Measurements from ENCODE around the gene KIF14.

KIF14 gene

DNA sequence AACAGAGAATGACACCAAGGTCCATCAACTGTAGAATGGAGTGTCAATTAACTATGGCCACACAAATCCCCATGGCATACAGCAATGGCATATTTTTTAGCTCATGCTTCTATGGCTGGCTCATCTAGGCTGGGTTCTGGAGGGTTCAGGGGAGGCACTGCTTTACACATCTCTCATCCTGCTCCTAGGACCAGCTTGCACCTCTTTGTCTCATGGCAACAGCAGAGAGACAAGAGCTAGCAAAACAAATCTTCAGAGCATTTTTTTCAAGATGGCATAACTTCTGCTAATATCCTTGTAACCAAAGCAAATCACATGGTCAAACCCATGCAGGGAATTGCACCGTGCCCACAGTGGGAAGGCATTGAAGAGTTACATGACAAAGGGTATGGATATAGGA lies 82.4 kb downstream of the KIF14 start:
- TF ChIP-seq, protein P1, sequence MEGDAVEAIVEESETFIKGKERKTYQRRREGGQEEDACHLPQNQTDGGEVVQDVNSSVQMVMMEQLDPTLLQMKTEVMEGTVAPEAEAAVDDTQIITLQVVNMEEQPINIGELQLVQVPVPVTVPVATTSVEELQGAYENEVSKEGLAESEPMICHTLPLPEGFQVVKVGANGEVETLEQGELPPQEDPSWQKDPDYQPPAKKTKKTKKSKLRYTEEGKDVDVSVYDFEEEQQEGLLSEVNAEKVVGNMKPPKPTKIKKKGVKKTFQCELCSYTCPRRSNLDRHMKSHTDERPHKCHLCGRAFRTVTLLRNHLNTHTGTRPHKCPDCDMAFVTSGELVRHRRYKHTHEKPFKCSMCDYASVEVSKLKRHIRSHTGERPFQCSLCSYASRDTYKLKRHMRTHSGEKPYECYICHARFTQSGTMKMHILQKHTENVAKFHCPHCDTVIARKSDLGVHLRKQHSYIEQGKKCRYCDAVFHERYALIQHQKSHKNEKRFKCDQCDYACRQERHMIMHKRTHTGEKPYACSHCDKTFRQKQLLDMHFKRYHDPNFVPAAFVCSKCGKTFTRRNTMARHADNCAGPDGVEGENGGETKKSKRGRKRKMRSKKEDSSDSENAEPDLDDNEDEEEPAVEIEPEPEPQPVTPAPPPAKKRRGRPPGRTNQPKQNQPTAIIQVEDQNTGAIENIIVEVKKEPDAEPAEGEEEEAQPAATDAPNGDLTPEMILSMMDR (IDR thresholded peaks at IDR 0.05; ENCODE audit: poor library complexity, severe bottlenecking), result no peak
- Histone ChIP-seq H3K36me3 (ENCODE audit: low read depth) (no peaks in the 10 kb centered on the region), H3K4me1 (ENCODE audit: insufficient read depth, poor library complexity, severe bottlenecking) (no peaks in the 10 kb centered on the region), H3K27ac (ENCODE audit: poor library complexity, severe bottlenecking) (no peak overlapping the region), H3K27me3 (ENCODE audit: insufficient read depth, poor library complexity, severe bottlenecking) (no peaks in the 10 kb centered on the region), H3K4me3 (ENCODE audit: severe bottlenecking) (no peak overlapping the region), H3K9me3 (ENCODE audit: severe bottlenecking) (no peaks in the 10 kb centered on the region)
- no peak for ATAC-seq (ENCODE audit: low read depth)
- no peak for DNase-seq (ENCODE audit: low spot score)

DNA sequence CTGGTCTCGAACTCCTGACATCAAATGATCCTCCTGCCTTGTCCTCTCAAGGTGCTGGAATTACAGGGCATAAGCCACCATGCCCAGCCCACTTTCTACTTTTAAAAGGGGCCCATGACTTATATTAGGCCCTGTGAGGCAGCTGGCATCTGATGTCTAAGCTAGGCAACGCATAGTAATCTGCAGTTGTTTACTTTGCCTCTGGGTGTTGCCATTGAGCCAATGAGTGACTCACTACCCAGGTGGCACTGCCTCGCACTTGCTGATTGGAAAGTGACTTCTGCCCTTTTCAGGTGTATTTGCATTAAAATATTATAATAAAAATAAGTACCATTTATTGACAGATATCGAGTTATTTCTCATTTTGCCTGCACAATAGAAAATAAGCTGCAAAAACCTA lies 84.9 kb downstream of the KIF14 start:
- Histone ChIP-seq H3K36me3 (ENCODE audit: low read depth) (no peaks in the 10 kb centered on the region), H3K4me1 (ENCODE audit: insufficient read depth, poor library complexity, severe bottlenecking) (no peaks in the 10 kb centered on the region), H3K9me3 (ENCODE audit: severe bottlenecking) (no peaks in the 10 kb centered on the region), H3K4me3 (ENCODE audit: severe bottlenecking) (no peak overlapping the region), H3K27me3 (ENCODE audit: insufficient read depth, poor library complexity, severe bottlenecking) (no peaks in the 10 kb centered on the region), H3K27ac (ENCODE audit: poor library complexity, severe bottlenecking) (no peak overlapping the region)
- TF ChIP-seq, protein P1 (IDR thresholded peaks at IDR 0.05; ENCODE audit: poor library complexity, severe bottlenecking), result peak; percentile 64
- ATAC-seq (ENCODE audit: low read depth) (peak; percentile 97), DNase-seq (ENCODE audit: low spot score) (no peak)

DNA sequence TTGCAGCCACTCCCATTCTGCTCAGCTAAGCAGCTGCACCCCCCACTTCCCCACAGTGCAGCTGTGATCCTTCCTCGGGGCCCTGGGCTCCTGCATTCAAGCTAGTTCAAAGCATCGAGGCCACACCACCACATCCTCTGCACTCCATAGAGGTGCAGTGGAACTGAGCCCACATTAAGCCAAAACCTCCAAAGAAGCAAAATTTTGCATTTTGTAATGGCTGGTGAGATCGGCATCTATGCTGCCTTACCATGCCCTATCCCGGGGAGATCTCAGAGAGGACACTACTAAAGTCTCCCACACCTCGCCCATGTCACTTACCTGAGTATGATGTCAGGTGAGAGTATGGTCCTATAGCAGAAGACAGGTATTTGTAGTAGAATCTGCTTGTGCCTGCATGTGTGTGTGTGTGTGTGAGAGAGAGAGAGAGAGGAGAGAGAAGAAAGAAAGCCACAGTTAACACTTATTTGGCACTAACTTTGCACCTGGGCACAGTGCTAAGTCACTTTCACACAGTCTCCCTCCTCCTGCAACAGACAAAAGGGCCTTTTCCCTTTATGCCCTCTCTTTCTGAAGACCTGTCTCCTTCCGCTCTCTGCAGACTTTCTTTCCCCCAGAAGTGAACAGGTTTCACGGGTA lies 89.8 kb downstream of the KIF14 start:
- DNase-seq (ENCODE audit: low spot score) (no peak), ATAC-seq (ENCODE audit: low read depth) (no peak)
- no peaks in the 10 kb centered on the region for H3K36me3 ChIP-seq (ENCODE audit: low read depth)
- no peaks in the 10 kb centered on the region for H3K9me3 ChIP-seq (ENCODE audit: severe bottlenecking)
- no peak overlapping the region for H3K27ac ChIP-seq (ENCODE audit: poor library complexity, severe bottlenecking)
- H3K4me3 ChIP-seq (ENCODE audit: severe bottlenecking), result no peak overlapping the region
- TF ChIP-seq, protein P1 (IDR thresholded peaks at IDR 0.05; ENCODE audit: poor library complexity, severe bottlenecking), result no peak
- H3K4me1 ChIP-seq (ENCODE audit: insufficient read depth, poor library complexity, severe bottlenecking), result no peaks in the 10 kb centered on the region
- H3K27me3 ChIP-seq (ENCODE audit: insufficient read depth, poor library complexity, severe bottlenecking), result no peaks in the 10 kb centered on the region

DNA sequence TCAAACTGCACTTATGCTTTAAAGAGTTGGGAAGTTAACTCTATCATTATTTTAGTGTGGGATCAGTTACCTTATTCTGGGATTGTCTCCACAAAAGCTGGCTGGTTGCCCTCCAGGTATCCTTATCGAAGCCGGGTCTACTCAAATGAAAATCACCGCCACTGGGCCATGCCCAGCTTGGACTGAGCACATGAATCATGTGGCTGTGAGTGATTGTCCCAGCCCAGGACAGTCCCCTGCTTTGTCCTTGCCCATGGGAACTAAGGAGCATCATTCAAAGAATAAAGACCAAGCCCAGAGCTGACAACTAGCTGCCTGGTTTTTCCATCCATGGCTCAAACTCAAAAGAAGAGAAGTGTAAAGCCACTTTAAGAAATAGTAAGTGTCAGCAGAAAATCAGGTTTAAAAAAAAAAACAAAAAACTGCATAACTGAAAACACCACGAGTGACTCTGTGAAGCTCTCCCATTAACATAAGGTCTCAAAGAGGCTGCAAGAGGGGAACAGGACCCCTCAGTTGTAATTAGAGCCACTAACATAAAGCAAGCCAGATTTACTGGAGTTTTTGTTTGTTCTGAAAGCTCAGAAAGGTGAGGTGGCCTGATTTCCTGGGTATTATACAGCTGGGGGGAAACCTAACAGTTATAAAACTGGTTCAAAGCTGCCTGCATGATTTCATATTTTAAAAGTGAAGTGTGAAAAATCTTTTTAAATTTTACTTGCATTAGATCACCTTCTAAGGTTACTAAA lies 91.5 kb downstream of the KIF14 start:
- TF ChIP-seq, protein P1 (IDR thresholded peaks at IDR 0.05; ENCODE audit: poor library complexity, severe bottlenecking), result no peak
- H3K27ac ChIP-seq (ENCODE audit: poor library complexity, severe bottlenecking), result no peak overlapping the region
- ATAC-seq (ENCODE audit: low read depth), result no peak
- DNase-seq (ENCODE audit: low spot score), result no peak
- no peaks in the 10 kb centered on the region for H3K9me3 ChIP-seq (ENCODE audit: severe bottlenecking)
- H3K4me1 ChIP-seq (ENCODE audit: insufficient read depth, poor library complexity, severe bottlenecking), result no peaks in the 10 kb centered on the region
- no peak overlapping the region for H3K4me3 ChIP-seq (ENCODE audit: severe bottlenecking)
- no peaks in the 10 kb centered on the region for H3K36me3 ChIP-seq (ENCODE audit: low read depth)
- H3K27me3 ChIP-seq (ENCODE audit: insufficient read depth, poor library complexity, severe bottlenecking), result no peaks in the 10 kb centered on the region

DNA sequence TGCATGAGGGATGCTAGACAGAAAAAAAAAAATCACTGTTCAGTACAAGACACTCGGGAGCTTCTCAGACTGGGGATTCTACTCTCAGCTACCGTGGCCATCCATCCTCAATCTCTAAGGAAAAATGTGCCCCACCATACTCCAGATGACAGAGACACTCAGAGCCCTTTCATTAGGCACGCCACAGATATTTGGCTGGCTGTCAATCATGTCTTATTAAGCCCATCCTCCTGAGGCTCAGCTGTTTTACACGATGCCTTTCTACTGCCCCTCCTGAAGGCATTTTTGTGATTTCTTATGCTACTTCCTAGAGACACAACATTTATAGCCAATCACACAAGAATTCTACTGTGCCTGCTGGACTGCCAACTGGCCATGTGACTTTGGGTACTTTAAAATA lies 92.9 kb downstream of the KIF14 start:
- Histone ChIP-seq H3K9me3 (ENCODE audit: severe bottlenecking) (no peaks in the 10 kb centered on the region), H3K4me3 (ENCODE audit: severe bottlenecking) (no peak overlapping the region), H3K27ac (ENCODE audit: poor library complexity, severe bottlenecking) (no peak overlapping the region), H3K36me3 (ENCODE audit: low read depth) (no peaks in the 10 kb centered on the region), H3K27me3 (ENCODE audit: insufficient read depth, poor library complexity, severe bottlenecking) (no peaks in the 10 kb centered on the region), H3K4me1 (ENCODE audit: insufficient read depth, poor library complexity, severe bottlenecking) (no peaks in the 10 kb centered on the region)
- TF ChIP-seq, protein P1 (IDR thresholded peaks at IDR 0.05; ENCODE audit: poor library complexity, severe bottlenecking), result no peak
- no peak for DNase-seq (ENCODE audit: low spot score)
- ATAC-seq (ENCODE audit: low read depth), result no peak
